Hepatocyte (in vitro differentiated cells): Measurements from ENCODE around the gene KPNB1. TPM values are rescaled to one million over a fixed set of nuclear protein-coding genes. Genes with fewer than 3 reads are reported as not detected.
A peak's percentile ranks its signal among the peaks of the same experiment; 100 is the strongest.

Source experiments
- DNase-seq: peaks from one replicate; pipeline ENCODE4 v3.0.0-alpha.2; 2016; ENCODE audit warnings: low spot score
- H2AFZ ChIP-seq: fragments of 200-600 bp; sonication (generic); 2 replicates; pipeline ENCODE4 v1.6.0; 2016; ENCODE audit warnings: antibody characterized with exemption, mild to moderate bottlenecking
- H3K27ac ChIP-seq: fragments of 200-600 bp; sonication (generic); 2 replicates; pipeline ENCODE4 v1.5.1; 2016; ENCODE audit warnings: mild to moderate bottlenecking
- H3K27me3 ChIP-seq: fragments of 200-600 bp; sonication (generic); 2 replicates; pipeline ENCODE4 v1.6.1; 2016
- H3K36me3 ChIP-seq: fragments of 200-600 bp; sonication (generic); replicated peaks from 2 replicates; pipeline ENCODE4 v1.5.1; 2016; ENCODE audit warnings: low read depth; ENCODE audit not compliant: insufficient read depth
- H3K4me1 ChIP-seq: fragments of 200-600 bp; sonication (generic); 2 replicates; pipeline ENCODE4 v1.5.1; 2016; ENCODE audit warnings: mild to moderate bottlenecking, moderate library complexity; ENCODE audit not compliant: insufficient read depth
- H3K4me2 ChIP-seq: fragments of 200-600 bp; sonication (generic); 2 replicates; pipeline ENCODE4 v1.6.0; 2016
- H3K4me3 ChIP-seq: fragments of 200-600 bp; sonication (generic); 2 replicates; pipeline ENCODE4 v1.5.1; 2016; ENCODE audit warnings: mild to moderate bottlenecking
- H3K79me2 ChIP-seq: fragments of 200-600 bp; sonication (generic); 2 replicates; pipeline ENCODE4 v1.6.0; 2017; ENCODE audit warnings: mild to moderate bottlenecking
- H3K9me2 ChIP-seq: fragments of 200-600 bp; sonication (generic); replicated peaks from 2 replicates; pipeline ENCODE4 v1.6.0; 2017; ENCODE audit warnings: mild to moderate bottlenecking; ENCODE audit not compliant: insufficient read depth
- H3K9me3 ChIP-seq: fragments of 200-600 bp; sonication (generic); 2 replicates; pipeline ENCODE4 v1.5.1; 2016; ENCODE audit warnings: low read depth, mild to moderate bottlenecking
- H4K20me1 ChIP-seq: fragments of 200-600 bp; sonication (generic); 2 replicates; pipeline ENCODE4 v1.6.0; 2016; ENCODE audit warnings: mild to moderate bottlenecking; ENCODE audit not compliant: insufficient read depth, poor library complexity, severe bottlenecking
- EZH2 ChIP-seq: fragments of 200-600 bp; sonication (generic); IDR thresholded peaks from 2 replicates; pipeline ENCODE4 v1.6.1; 2016; ENCODE audit warnings: antibody characterized with exemption, mild to moderate bottlenecking, borderline replicate concordance
- EZH2phosphoT487 ChIP-seq: fragments of 200-600 bp; sonication (generic); IDR thresholded peaks from one replicate; pipeline ENCODE4 v1.6.1; 2018; ENCODE audit warnings: antibody characterized with exemption, mild to moderate bottlenecking, low read depth, moderate library complexity; ENCODE audit not compliant: unreplicated experiment, severe bottlenecking
- WGBS: methylation state at CpG from one replicate; pipeline ENCODE4 v1.1.6; 2016; ENCODE audit warnings: low lambda C conversion rate; ENCODE audit errors: missing lambda C conversion rate; 5-methylcytosine and 5-hydroxymethylcytosine counted together
- polyA plus RNA-seq: library from polyadenylated mRNA; unstranded; fragments of >200 nt; fragmentation: Nextera tagmentation; extraction: Ambion mirVana; gene quantifications from 2 replicates; pipeline ENCODE4 v1.2.1, GENCODE V29; 2016
- total RNA-seq: library from RNA; depleted of rRNA; stranded (reverse); fragments of >200 nt; gene quantifications from 2 replicates; pipeline ENCODE4 v1.2.3, GENCODE V29; 2014
- TF ChIP-seq, protein P1 (sequence below): fragments of 200-600 bp; sonication (generic); IDR thresholded peaks from 2 replicates; pipeline ENCODE4 v1.5.1; 2016; ENCODE audit warnings: antibody characterized with exemption, mild to moderate bottlenecking; ENCODE audit not compliant: poor library complexity

Gene KPNB1
- total and polyA plus RNA-seq, 2 experiments from 2014 or later: 59.5 to 194 TPM

- Histone ChIP-seq H4K20me1 (no peaks in the 10 kb centered on the region), H3K9me3 (no peaks in the 10 kb centered on the region), H3K27me3 (no peaks in the 10 kb centered on the region), H3K4me3 (no peak overlapping the region), H3K27ac (no peak overlapping the region), H2AFZ (no peak overlapping the region), H3K36me3 (no peaks in the 10 kb centered on the region), H3K9me2 (no peaks in the 10 kb centered on the region), H3K79me2 (no peaks in the 10 kb centered on the region), H3K4me1 (peaks cover 8% of the 10 kb centered on the region), H3K4me2 (no peak overlapping the region)
- DNase-seq: peak; percentile 8
- TF ChIP-seq EZH2 (no peak), EZH2phosphoT487 (no peak)
- TF ChIP-seq, protein P1, sequence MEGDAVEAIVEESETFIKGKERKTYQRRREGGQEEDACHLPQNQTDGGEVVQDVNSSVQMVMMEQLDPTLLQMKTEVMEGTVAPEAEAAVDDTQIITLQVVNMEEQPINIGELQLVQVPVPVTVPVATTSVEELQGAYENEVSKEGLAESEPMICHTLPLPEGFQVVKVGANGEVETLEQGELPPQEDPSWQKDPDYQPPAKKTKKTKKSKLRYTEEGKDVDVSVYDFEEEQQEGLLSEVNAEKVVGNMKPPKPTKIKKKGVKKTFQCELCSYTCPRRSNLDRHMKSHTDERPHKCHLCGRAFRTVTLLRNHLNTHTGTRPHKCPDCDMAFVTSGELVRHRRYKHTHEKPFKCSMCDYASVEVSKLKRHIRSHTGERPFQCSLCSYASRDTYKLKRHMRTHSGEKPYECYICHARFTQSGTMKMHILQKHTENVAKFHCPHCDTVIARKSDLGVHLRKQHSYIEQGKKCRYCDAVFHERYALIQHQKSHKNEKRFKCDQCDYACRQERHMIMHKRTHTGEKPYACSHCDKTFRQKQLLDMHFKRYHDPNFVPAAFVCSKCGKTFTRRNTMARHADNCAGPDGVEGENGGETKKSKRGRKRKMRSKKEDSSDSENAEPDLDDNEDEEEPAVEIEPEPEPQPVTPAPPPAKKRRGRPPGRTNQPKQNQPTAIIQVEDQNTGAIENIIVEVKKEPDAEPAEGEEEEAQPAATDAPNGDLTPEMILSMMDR: no peak
- 75% methylated on average over 4 of the region's 4 CpGs for WGBS
Measured at GRCh38 chr17:47618410-47618809, 31.3 kb upstream of the KPNB1 start.

GRCh38 chr17:47620503-47621245, 29.0 kb upstream of the KPNB1 start:
- DNase-seq: no peak
- H3K4me1 ChIP-seq: peaks cover 8% of the 10 kb centered on the region
- H4K20me1 ChIP-seq: no peaks in the 10 kb centered on the region
- TF ChIP-seq, protein P1: no peak
- no peak for TF ChIP-seq EZH2phosphoT487
- TF ChIP-seq EZH2: no peak
- H3K27me3 ChIP-seq: no peaks in the 10 kb centered on the region
- H3K9me2 ChIP-seq: no peaks in the 10 kb centered on the region
- H3K79me2 ChIP-seq: no peaks in the 10 kb centered on the region
- H3K27ac ChIP-seq: peak overlapping the region; percentile 50
- no peaks in the 10 kb centered on the region for H3K9me3 ChIP-seq
- no peak overlapping the region for H2AFZ ChIP-seq
- 89% methylated on average over 3 of the region's 3 CpGs for WGBS
- H3K4me3 ChIP-seq: no peak overlapping the region
- H3K36me3 ChIP-seq: no peaks in the 10 kb centered on the region
- H3K4me2 ChIP-seq: no peak overlapping the region

GRCh38 chr17:47621293-47622179, 28.2 kb upstream of the KPNB1 start:
- Histone ChIP-seq H3K27ac (peak overlapping the region; percentile 54), H3K79me2 (no peaks in the 10 kb centered on the region), H3K4me3 (no peak overlapping the region), H2AFZ (no peak overlapping the region), H3K27me3 (no peaks in the 10 kb centered on the region), H4K20me1 (no peaks in the 10 kb centered on the region), H3K4me2 (no peak overlapping the region), H3K36me3 (no peaks in the 10 kb centered on the region), H3K9me3 (no peaks in the 10 kb centered on the region), H3K9me2 (no peaks in the 10 kb centered on the region), H3K4me1 (peaks cover 8% of the 10 kb centered on the region)
- WGBS: 50% methylated on average over 9 of the region's 9 CpGs
- peak; percentile 73 for DNase-seq
- TF ChIP-seq, protein P1: no peak
- TF ChIP-seq EZH2 (no peak), EZH2phosphoT487 (no peak)
